Iris pigment epithelial cell (primary cell): ENCODE results near the gene ZC3H18.

Experiments used
- DNase-seq: peaks from one replicate; pipeline ENCODE4 v3.0.0-alpha.2; 2011; ENCODE audit warnings: low read depth

ZC3H18 gene

GRCh38 chr16:88678224-88678979 is 108.2 kb downstream of the ZC3H18 start:
- no peak for DNase-seq

- no peak for DNase-seq
Measured at GRCh38 chr16:88680554-88681083, 110.4 kb downstream of the ZC3H18 start.

- DNase-seq, result no peak
Measured at GRCh38 chr16:88681084-88681680, 111.0 kb downstream of the ZC3H18 start.
